Measurements from ENCODE around the gene WFDC2. TPM values are rescaled to one million over a fixed set of nuclear protein-coding genes. Genes with fewer than 3 reads are reported as not detected.

Gene WFDC2
- total RNA-seq, 3 donors from 2014 or later (not counting 1 experiment from before 2014, with no cell fraction given), result not detected

GRCh38 chr20:45479822-45480221 is 10.3 kb downstream of the WFDC2 start:
- Mint-ChIP-seq H3K4me3 (no peak overlapping the region), H3K27me3 (ENCODE audit: low read depth in 2 of 2) (peaks cover 23 to 27% of the 10 kb centered on the region in 2 donors), H3K27ac (no peak overlapping the region), H3K4me1 (no peaks in the 10 kb centered on the region), H3K36me3 (no peaks in the 10 kb centered on the region), H3K9me3 (no peaks in the 10 kb centered on the region)
- 86% methylated on average over 7 of the region's 7 CpGs for WGBS (ENCODE audit: insufficient coverage)
- Histone ChIP-seq H3K4me1 (ENCODE audit: control insufficient read depth, insufficient read depth, low read length) (no peaks in the 10 kb centered on the region), H3K27ac (ENCODE audit: low read length) (no peak overlapping the region), H3K4me3 (ENCODE audit: low read length) (no peak overlapping the region), H3K36me3 (ENCODE audit: control insufficient read depth, insufficient read depth, low read length) (no peaks in the 10 kb centered on the region), H3K9me3 (ENCODE audit: control insufficient read depth, insufficient read depth, low read length) (no peaks in the 10 kb centered on the region), H3K27me3 (ENCODE audit: control insufficient read depth, insufficient read depth, low read length) (peaks cover 3% of the 10 kb centered on the region)
- DNase-seq, result no peak
- TF ChIP-seq CTCF (IDR thresholded peaks at IDR 0.05), result no peak
- ATAC-seq, result no peak
- intact Hi-C loops (cut with micrococcal nuclease), result no loop called here

GRCh38 chr20:45484676-45485075 is 15.1 kb downstream of the WFDC2 start:
- Mint-ChIP-seq H3K9me3 (no peaks in the 10 kb centered on the region), H3K36me3 (no peaks in the 10 kb centered on the region), H3K27me3 (ENCODE audit: low read depth in 2 of 2) (peaks cover 35 to 45% of the 10 kb centered on the region in 2 donors), H3K4me1 (no peaks in the 10 kb centered on the region), H3K27ac (no peak overlapping the region), H3K4me3 (no peak overlapping the region)
- intact Hi-C loops (cut with micrococcal nuclease), result no loop called here
- no peaks in the 10 kb centered on the region for H3K9me3 ChIP-seq (ENCODE audit: control insufficient read depth, insufficient read depth, low read length)
- DNase-seq (no peak), ATAC-seq (no peak)
- no peaks in the 10 kb centered on the region for H3K4me1 ChIP-seq (ENCODE audit: control insufficient read depth, insufficient read depth, low read length)
- no peak for TF ChIP-seq CTCF (IDR thresholded peaks at IDR 0.05)
- 62% methylated on average over 6 of the region's 6 CpGs for WGBS (ENCODE audit: insufficient coverage)
- H3K27me3 ChIP-seq (ENCODE audit: control insufficient read depth, insufficient read depth, low read length), result peaks cover 7% of the 10 kb centered on the region
- H3K4me3 ChIP-seq (ENCODE audit: low read length), result no peak overlapping the region
- H3K27ac ChIP-seq (ENCODE audit: low read length), result no peak overlapping the region
- no peaks in the 10 kb centered on the region for H3K36me3 ChIP-seq (ENCODE audit: control insufficient read depth, insufficient read depth, low read length)

GRCh38 chr20:45485388-45485787 is 15.8 kb downstream of the WFDC2 start:
- H3K27me3 Mint-ChIP-seq (ENCODE audit: low read depth in 2 of 2), result peaks cover 34 to 40% of the 10 kb centered on the region in 2 donors

More at GRCh38 chr20:45485388-45485787, 15.8 kb downstream of the WFDC2 start:
- DNase-seq, result no peak
- H3K9me3 Mint-ChIP-seq, result no peaks in the 10 kb centered on the region
- 93% methylated on average over 3 of the region's 4 CpGs for WGBS (ENCODE audit: insufficient coverage)
- Histone ChIP-seq H3K4me1 (ENCODE audit: control insufficient read depth, insufficient read depth, low read length) (no peaks in the 10 kb centered on the region), H3K9me3 (ENCODE audit: control insufficient read depth, insufficient read depth, low read length) (no peaks in the 10 kb centered on the region), H3K27me3 (ENCODE audit: control insufficient read depth, insufficient read depth, low read length) (peaks cover 7% of the 10 kb centered on the region), H3K27ac (ENCODE audit: low read length) (no peak overlapping the region), H3K36me3 (ENCODE audit: control insufficient read depth, insufficient read depth, low read length) (no peaks in the 10 kb centered on the region), H3K4me3 (ENCODE audit: low read length) (no peak overlapping the region)
- no peaks in the 10 kb centered on the region for H3K36me3 Mint-ChIP-seq
- H3K27ac Mint-ChIP-seq, result no peak overlapping the region
- no peak for TF ChIP-seq CTCF (IDR thresholded peaks at IDR 0.05)
- intact Hi-C loops (cut with micrococcal nuclease), result no loop called here
- no peak for ATAC-seq
- no peak overlapping the region for H3K4me3 Mint-ChIP-seq
- H3K4me1 Mint-ChIP-seq, result no peaks in the 10 kb centered on the region
